Effector memory CD4-positive, alpha-beta T cell (primary cell): ENCODE data around the gene MUC22.

Source experiments
- DNase-seq, 3 donors: peaks; one replicate each; pipeline ENCODE4 v3.0.0-alpha.2; 2020
- H3K27ac ChIP-seq: 2 replicates; pipeline ENCODE4 v1.7.0; 2013; ENCODE audit warnings: mild to moderate bottlenecking, low read length, moderate library complexity; ENCODE audit not compliant: insufficient read depth, poor library complexity, severe bottlenecking
- H3K27me3 ChIP-seq: replicated peaks from 2 replicates; pipeline ENCODE4 v1.7.0; 2013; ENCODE audit warnings: mild to moderate bottlenecking, low read length; ENCODE audit not compliant: insufficient read depth, control insufficient read depth, poor library complexity, severe bottlenecking
- H3K36me3 ChIP-seq: 2 replicates; pipeline ENCODE4 v1.7.0; 2013; ENCODE audit warnings: mild to moderate bottlenecking, low read length, moderate library complexity; ENCODE audit not compliant: control insufficient read depth, insufficient read depth
- H3K4me1 ChIP-seq: 2 replicates; pipeline ENCODE4 v1.7.0; 2013; ENCODE audit warnings: low read length, mild to moderate bottlenecking; ENCODE audit not compliant: control insufficient read depth, insufficient read depth, poor library complexity, severe bottlenecking
- H3K4me3 ChIP-seq: 2 replicates; pipeline ENCODE4 v1.7.0; 2013; ENCODE audit warnings: low read length, low read depth, mild to moderate bottlenecking; ENCODE audit not compliant: insufficient read depth, poor library complexity, severe bottlenecking
- H3K9me3 ChIP-seq: 2 replicates; pipeline ENCODE4 v1.7.0; 2013; ENCODE audit warnings: mild to moderate bottlenecking, low read length, moderate library complexity; ENCODE audit not compliant: control insufficient read depth

Gene MUC22

DNA sequence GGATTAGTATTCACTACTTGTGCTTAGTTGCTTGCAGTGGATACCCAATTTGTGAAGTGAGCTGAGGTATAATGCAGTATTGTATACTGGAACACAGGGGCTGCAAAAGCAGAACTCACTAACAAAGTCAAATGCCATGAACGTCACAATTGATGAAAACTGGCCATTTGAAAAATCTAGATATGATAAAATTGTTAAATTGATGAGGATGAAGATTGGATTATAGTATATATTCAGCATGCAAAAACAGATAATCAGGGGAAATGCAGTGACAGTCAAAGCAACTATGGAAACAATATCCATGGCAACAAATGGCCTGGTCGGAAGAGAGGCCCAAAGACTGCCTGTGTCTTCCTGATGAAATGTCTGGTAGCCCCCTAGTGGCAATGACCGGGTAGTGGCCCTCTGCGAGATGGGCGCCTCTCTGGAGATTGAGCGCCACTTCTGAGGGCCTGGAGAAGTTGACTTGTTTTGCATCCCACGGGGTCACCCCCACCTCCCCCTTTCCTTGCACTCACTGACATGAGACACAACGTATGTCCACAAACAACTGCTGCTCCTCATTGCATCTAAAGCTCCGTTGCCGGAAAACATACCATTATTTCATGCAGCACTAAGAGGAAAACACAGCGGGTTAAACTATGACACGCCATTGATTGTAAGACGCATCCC lies 58.5 kb downstream of the MUC22 start:
- no peaks in the 10 kb centered on the region for H3K36me3 ChIP-seq
- peak; percentile 15 to 56 (median 39) for DNase-seq
- H3K27me3 ChIP-seq: no peaks in the 10 kb centered on the region
- H3K27ac ChIP-seq: no peak overlapping the region
- H3K4me3 ChIP-seq: no peak overlapping the region
- no peaks in the 10 kb centered on the region for H3K9me3 ChIP-seq
- H3K4me1 ChIP-seq: no peaks in the 10 kb centered on the region

DNA sequence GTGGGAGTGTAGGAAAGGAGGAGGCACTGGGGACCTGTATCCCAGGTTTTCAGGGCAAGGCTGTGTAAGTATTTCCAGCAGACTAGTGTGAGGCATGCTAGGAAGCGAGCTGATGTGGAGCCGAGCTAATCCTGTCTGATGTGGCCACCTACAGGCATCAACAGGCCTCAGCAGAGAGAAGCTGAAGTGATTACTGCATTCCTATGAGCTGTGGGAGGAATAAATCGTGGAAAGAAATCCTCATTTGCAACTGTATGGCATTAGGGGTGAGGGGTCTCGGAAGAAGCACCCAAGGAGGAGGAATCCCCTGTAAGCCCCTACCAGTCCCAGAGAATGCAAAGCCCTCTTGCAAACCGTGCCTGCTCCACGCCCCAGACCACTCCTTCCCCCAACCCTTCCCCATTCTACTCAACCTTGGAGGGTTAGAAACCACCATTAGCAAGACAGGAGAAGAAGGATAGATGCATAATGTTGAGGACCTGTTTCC lies 60.5 kb downstream of the MUC22 start:
- no peak overlapping the region for H3K27ac ChIP-seq
- H3K36me3 ChIP-seq: no peaks in the 10 kb centered on the region
- DNase-seq: no peak
- H3K4me1 ChIP-seq: no peaks in the 10 kb centered on the region
- no peaks in the 10 kb centered on the region for H3K9me3 ChIP-seq
- no peak overlapping the region for H3K4me3 ChIP-seq
- H3K27me3 ChIP-seq: no peaks in the 10 kb centered on the region

DNA sequence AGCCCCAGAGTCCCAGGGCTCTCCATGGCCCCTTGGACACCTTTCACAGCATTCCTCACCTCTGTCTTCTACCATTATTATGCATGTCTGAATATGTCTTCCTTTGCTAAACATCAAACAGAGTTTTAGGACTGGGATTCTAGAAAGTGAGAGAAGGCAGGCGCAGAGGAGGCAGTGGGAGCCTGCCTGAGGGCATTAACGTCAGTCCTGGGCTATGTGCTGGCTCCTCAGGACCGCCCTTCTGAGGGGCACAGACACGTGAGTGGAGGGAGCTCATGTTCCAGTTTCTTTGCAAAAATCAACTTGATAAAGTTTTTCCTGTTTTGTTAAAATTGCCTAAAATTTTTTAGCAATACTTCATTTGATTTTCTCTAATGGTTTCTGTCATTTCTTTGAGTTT lies 64.1 kb downstream of the MUC22 start:
- no peaks in the 10 kb centered on the region for H3K36me3 ChIP-seq
- H3K27me3 ChIP-seq: no peaks in the 10 kb centered on the region
- no peak overlapping the region for H3K4me3 ChIP-seq
- H3K27ac ChIP-seq: no peak overlapping the region
- peaks cover under 1% of the 10 kb centered on the region for H3K4me1 ChIP-seq
- H3K9me3 ChIP-seq: no peaks in the 10 kb centered on the region
- no peak for DNase-seq

DNA sequence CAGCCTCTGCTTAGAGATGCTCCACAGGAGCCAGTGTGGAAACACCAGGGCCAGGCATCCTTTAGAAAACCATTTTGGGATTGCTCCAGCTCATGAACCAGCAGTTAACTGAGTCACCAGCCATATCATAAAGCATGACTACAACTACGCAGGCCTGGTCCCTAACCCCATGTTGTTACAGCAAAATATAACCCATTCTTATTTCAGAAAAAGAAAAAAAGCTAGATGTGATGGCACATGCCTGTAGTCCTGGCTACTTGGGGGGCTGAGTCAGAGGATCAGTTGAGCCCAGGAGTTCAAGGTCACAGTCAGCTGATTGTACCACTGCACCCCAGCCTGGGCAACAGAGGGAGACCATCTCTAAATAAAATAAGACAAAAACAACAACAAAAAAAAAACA lies 65.3 kb downstream of the MUC22 start:
- H3K4me3 ChIP-seq: no peak overlapping the region
- no peak overlapping the region for H3K27ac ChIP-seq
- no peaks in the 10 kb centered on the region for H3K27me3 ChIP-seq
- no peaks in the 10 kb centered on the region for H3K36me3 ChIP-seq
- DNase-seq: no peak
- H3K4me1 ChIP-seq: peaks cover 6% of the 10 kb centered on the region
- no peaks in the 10 kb centered on the region for H3K9me3 ChIP-seq

DNA sequence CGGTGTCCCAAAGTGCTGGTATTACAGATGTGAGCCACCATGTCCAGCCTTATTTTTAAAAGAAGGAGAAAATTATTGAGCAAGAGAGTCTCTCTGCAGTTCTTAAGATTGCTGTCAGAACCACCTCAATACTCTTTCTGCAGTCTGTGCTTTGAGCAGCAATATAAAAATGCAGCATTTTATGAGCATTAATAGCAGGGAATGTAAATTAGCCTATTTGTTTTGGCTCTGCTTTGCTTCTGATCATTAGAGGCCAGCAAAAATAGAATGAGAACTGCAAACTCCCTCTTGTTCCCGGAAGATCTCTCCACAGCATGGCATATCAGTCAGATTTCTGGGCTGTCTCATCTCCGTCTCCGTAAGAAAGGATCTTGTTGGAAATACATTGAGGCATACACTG lies 66.3 kb downstream of the MUC22 start:
- peaks cover 6% of the 10 kb centered on the region for H3K4me1 ChIP-seq
- H3K9me3 ChIP-seq: no peaks in the 10 kb centered on the region
- H3K27ac ChIP-seq: no peak overlapping the region
- H3K27me3 ChIP-seq: no peaks in the 10 kb centered on the region
- H3K4me3 ChIP-seq: no peak overlapping the region
- H3K36me3 ChIP-seq: no peaks in the 10 kb centered on the region
- DNase-seq: no peak

DNA sequence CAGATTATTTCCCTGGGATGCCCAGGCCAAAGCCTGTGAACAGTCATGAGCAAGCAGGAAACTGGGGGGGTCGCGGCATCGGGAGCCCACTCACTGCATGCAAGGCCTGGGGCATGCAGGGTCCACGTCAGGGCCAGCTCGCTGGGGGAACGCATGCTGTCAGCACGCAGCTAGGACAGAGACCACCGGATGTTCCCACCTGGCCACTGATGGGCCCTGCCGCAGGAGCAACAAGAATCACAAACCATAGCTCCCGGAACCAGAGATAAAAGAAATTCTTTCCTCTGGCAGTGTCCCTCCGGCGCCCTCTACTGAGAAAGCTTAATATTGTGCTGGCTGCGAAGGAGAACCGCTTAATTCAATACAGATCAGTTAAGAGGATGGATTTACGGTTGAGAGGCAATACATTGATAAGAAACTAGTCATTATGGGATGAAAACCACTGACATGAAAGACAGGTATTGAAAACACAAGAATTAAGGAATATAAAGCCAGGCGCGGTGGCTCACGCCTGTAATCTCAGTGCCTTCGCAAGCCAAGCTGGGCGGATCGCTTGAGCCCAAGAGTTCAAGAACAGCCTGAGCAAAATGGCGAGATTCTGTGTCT lies 69.5 kb downstream of the MUC22 start:
- Histone ChIP-seq H3K36me3 (no peaks in the 10 kb centered on the region), H3K27me3 (no peaks in the 10 kb centered on the region), H3K4me1 (peaks cover 6% of the 10 kb centered on the region), H3K4me3 (peak overlapping the region; percentile 20), H3K27ac (no peak overlapping the region), H3K9me3 (no peaks in the 10 kb centered on the region)
- DNase-seq: peak; percentile 14 to 34 (median 33)

DNA sequence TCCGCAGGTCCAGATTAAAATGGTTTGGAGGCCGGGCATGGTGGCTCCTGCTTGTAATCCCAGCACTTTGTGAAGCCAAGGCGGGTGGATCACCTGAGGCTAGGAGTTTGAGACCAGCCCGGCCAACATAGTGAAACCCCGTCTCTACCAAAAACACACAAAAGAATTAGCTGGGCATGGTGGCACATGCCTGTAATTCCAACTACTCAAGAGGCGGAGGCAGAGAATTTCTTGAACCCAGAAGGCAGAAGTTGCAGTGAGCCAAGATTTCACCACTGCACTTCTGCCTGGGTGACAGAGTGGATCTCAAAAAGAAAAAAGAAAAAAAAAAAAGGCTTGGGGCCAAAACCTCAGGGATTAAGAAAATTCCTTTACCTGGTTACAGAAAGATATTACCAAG lies 71.6 kb downstream of the MUC22 start:
- peaks cover 6% of the 10 kb centered on the region for H3K4me1 ChIP-seq
- no peak overlapping the region for H3K4me3 ChIP-seq
- H3K27ac ChIP-seq: no peak overlapping the region

DNA sequence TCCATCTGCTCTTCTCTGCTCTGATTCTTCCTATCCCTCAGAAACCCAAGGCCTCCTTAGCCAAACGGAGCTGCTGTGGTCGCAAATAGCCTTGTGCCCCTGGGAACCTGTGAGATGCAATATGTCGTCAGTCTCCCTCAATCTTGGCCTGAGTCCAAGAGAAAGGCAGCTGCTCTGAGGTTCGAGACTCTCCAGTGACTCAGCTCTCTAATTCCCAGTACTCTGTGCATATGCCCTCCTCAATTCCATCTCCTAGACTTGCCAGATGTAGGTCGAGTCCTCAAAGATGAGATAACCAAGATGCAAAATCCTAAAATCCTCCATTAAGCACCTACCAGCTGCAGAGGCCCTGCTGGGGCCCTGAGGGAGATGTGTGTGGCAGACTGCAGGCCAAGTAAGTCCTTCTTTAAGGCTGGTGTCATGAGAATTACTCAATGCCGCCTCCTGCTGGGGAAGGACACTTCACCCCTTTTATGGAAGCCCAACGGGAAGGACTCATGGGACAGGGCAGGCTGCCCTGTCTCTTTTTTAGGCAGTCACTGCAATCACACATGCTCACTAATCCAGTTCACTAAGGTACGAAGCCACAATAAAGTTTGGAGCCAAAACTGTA lies 73.6 kb downstream of the MUC22 start:
- H3K27ac ChIP-seq: no peak overlapping the region
- peaks cover 13% of the 10 kb centered on the region for H3K4me1 ChIP-seq
- DNase-seq: peak in 2 of 3 donors; percentile 4 to 10
- no peak overlapping the region for H3K4me3 ChIP-seq
- no peaks in the 10 kb centered on the region for H3K36me3 ChIP-seq
- H3K27me3 ChIP-seq: no peaks in the 10 kb centered on the region
- H3K9me3 ChIP-seq: no peaks in the 10 kb centered on the region

More for the DNA sequence above, 71.6 kb downstream of the MUC22 start:
- Histone ChIP-seq H3K27me3 (no peaks in the 10 kb centered on the region), H3K9me3 (no peaks in the 10 kb centered on the region), H3K36me3 (no peaks in the 10 kb centered on the region)
- DNase-seq: no peak
